ENCODE data around the gene FARP1.

DNA sequence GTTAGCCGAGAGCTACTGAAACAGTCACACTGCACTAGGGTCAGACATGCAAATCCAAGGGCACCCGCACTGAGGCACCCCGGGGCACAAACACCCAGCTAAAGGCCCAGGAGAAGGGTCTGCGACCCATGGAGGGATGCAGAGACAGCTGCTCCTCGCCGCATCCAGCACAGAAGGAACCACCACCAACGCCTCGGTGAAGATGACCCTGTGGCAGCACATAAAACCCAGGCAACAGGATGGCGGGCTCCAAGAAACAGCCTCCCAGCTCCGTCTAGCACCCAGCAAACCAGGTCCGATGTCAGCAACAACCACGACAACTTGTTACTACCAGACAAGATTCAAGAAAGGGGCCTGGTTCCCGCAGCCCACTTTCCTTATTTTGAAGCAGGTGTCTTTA, 351.9 kb downstream of the FARP1 start:
- TF ChIP-seq YY1 (IDR thresholded peaks at IDR 0.05; ENCODE audit: low read depth) (no peak), REST (IDR thresholded peaks at IDR 0.05; ENCODE audit: low read depth) (no peak), RAD21 (IDR thresholded peaks at IDR 0.05; ENCODE audit: low read depth) (no peak), EP300 (IDR thresholded peaks at IDR 0.05; ENCODE audit: borderline replicate concordance) (no peak), CEBPB (IDR thresholded peaks at IDR 0.05) (no peak)
- TF ChIP-seq, protein P1, sequence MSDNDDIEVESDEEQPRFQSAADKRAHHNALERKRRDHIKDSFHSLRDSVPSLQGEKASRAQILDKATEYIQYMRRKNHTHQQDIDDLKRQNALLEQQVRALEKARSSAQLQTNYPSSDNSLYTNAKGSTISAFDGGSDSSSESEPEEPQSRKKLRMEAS (IDR thresholded peaks at IDR 0.05) = no peak
